ENCODE measurements around the gene POLR2H.

POLR2H gene

DNA sequence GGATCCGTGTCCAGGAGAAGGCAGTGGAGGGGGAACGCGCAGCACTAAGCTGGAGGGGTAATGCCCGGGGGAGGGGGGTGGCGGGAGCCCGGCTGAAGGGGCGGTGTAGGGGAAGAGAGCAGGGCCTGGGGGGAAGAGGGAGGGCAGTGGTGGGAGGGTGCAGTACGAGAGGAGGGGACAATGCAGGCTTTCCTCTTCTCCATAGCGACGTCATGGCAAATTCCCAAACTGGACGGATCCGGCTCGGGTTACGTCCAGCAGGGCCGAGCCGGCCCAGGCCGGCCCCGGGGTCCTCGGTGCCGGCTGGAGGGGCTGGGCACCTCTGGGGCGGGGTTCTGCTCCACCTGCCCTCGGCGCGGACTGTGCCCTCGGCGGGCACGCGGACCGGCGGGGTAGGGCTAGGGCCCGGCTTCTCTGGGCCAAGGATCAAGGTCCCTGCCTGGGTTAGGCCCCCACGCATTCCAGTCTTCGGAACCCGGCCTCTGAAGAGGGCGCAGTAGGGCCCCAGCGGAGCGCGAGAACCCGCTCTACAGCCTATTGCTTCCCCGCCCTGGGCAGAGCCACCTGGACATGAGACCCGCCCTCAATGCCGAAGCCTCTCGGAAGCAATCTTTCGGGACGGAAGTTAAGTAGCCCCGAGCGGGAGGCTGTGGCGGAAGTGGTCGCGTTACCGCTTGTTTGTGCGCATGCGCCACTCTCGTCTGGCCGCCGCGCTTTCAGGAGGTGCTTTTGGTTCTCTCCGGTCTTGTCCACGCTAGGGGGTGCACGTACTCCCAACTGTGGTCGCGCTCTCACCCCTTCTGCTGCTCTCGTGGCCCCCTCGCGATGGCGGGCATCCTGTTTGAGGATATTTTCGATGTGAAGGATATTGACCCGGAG lies 1.4 kb downstream of the POLR2H start:
- TF ChIP-seq GATA3 (IDR thresholded peaks at IDR 0.05; ENCODE audit: low read depth, low read length) (no peak), GATA2 (IDR thresholded peaks at IDR 0.05; ENCODE audit: low read depth, low read length) (no peak)

DNA sequence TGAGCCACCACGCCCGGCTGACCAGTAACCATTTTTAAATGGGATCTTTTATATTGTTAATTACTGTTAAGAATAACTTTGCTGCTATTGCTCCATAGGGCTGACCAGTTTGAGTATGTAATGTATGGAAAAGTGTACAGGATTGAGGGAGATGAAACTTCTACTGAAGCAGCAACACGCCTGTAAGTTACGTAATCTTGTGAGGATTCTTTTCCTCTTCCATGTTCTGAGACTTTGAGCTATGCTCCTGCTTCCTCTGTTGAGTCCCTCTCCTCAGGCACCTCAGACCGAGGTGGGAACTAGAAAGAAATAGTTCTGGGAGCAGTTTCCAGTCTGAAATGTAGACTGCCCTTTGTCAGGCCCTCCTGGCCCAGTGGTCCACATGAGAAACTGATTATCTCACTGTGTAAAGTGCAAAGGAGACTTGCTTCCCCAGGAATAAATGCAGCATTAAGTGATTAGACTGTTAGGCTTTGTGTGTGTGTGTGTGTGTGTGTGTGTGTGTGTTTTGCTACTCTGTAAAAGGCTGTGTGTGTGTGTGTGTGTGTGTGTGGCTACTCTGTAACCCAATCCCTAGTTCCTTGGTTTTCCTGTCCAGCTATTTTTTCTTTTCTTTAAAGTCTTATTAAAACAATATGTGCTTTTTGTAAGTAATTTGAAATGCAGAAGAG lies 5.2 kb downstream of the POLR2H start:
- TF ChIP-seq GATA3 (IDR thresholded peaks at IDR 0.05; ENCODE audit: low read depth, low read length) (no peak), GATA2 (IDR thresholded peaks at IDR 0.05; ENCODE audit: low read depth, low read length) (no peak)

DNA sequence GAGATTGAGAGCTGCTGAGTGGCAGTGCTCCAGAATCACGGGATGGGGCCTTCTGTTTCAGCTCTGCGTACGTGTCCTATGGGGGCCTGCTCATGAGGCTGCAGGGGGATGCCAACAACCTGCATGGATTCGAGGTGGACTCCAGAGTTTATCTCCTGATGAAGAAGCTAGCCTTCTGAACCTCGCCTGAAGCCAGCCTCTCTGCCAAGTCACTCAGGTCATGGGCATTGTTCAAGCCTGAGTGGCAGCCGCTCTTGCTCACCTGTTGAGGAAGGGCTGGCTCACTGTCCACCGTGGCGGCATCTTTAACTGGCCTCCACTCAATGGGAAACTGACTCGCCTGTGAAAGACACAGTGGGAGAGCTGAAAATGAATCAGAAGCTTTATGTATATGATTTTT lies 6.6 kb downstream of the POLR2H start:
- TF ChIP-seq GATA2 (IDR thresholded peaks at IDR 0.05; ENCODE audit: low read depth, low read length): no peak
- TF ChIP-seq GATA3 (IDR thresholded peaks at IDR 0.05; ENCODE audit: low read depth, low read length): no peak

GRCh38 chr3:184368586-184369183 lies 7.2 kb downstream of the POLR2H start:
- no peak for TF ChIP-seq GATA2 (IDR thresholded peaks at IDR 0.05; ENCODE audit: low read depth, low read length)
- TF ChIP-seq GATA3 (IDR thresholded peaks at IDR 0.05; ENCODE audit: low read depth, low read length): no peak

DNA sequence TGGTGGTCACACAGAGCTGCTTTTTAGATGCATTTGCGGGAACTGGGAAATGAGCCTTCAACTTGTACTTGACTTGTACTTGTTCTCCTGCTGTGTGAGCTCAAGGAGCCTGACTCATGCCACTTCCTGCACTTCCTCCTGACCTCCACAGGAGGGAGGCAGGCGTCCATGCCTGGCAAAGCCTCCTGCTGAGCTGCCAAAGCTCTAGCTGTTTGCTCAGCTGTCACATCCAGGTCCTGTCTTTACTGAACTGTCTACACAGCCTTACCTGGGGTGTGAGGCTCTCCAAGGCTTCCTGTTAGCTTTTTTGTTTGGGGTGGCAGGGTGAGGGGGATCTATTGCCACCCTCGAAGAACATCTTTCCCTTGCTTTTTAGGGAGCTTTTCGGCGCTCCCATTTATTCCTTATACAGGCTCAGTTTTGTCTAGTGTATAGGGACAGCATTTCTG lies 10.1 kb downstream of the POLR2H start:
- TF ChIP-seq GATA2 (IDR thresholded peaks at IDR 0.05; ENCODE audit: low read depth, low read length) (no peak), GATA3 (IDR thresholded peaks at IDR 0.05; ENCODE audit: low read depth, low read length) (no peak)

GRCh38 chr3:184372296-184372821 lies 10.8 kb downstream of the POLR2H start:
- no peak for TF ChIP-seq GATA2 (IDR thresholded peaks at IDR 0.05; ENCODE audit: low read depth, low read length)
- no peak for TF ChIP-seq GATA3 (IDR thresholded peaks at IDR 0.05; ENCODE audit: low read depth, low read length)

GRCh38 chr3:184372911-184373310 lies 11.4 kb downstream of the POLR2H start:
- no peak for TF ChIP-seq GATA3 (IDR thresholded peaks at IDR 0.05; ENCODE audit: low read depth, low read length)
- no peak for TF ChIP-seq GATA2 (IDR thresholded peaks at IDR 0.05; ENCODE audit: low read depth, low read length)

GRCh38 chr3:184373422-184373821 lies 11.9 kb downstream of the POLR2H start:
- no peak for TF ChIP-seq GATA3 (IDR thresholded peaks at IDR 0.05; ENCODE audit: low read depth, low read length)
- no peak for TF ChIP-seq GATA2 (IDR thresholded peaks at IDR 0.05; ENCODE audit: low read depth, low read length)

- TF ChIP-seq GATA3 (IDR thresholded peaks at IDR 0.05; ENCODE audit: low read depth, low read length) (no peak), GATA2 (IDR thresholded peaks at IDR 0.05; ENCODE audit: low read depth, low read length) (no peak)
Observed at GRCh38 chr3:184375747-184376461, 14.4 kb downstream of the POLR2H start.

GRCh38 chr3:184377374-184377773 lies 15.9 kb downstream of the POLR2H start:
- TF ChIP-seq GATA2 (IDR thresholded peaks at IDR 0.05; ENCODE audit: low read depth, low read length): no peak
- no peak for TF ChIP-seq GATA3 (IDR thresholded peaks at IDR 0.05; ENCODE audit: low read depth, low read length)

DNA sequence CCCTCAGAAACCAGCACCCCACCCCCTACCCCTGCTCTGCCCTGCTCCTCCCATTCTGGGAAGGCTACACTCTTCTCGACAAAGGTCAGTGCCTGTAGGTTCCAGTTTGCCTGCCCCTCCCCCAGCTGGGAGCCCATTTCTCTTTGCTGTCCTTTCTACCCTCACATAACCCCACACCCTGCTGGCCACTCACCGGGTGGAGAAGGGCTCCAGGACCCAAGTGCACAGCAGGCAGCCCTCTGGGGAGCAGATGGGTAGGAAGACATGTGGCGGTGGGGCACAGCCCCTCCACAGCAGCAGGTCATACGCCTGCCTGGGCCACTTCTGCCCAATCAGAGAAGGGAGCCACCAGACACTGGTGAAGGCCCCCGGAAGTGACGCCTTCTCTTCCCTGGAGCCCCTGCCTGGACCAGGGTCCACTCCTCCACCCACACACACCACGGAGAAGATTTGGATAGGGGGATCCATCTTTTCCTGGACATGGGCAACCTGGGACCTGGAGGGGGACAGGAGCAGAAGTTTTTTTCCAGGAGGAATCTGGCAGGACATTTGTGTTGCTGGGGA lies 16.5 kb downstream of the POLR2H start, which contains the start of gene THPO:
Gene THPO (minus strand): TSS at position 326 of the 564 bp plus-strand sequence. CDS start 1,948 bp downstream, outside the sequence.
- TF ChIP-seq GATA3 (IDR thresholded peaks at IDR 0.05; ENCODE audit: low read depth, low read length) (no peak), GATA2 (IDR thresholded peaks at IDR 0.05; ENCODE audit: low read depth, low read length) (no peak)

DNA sequence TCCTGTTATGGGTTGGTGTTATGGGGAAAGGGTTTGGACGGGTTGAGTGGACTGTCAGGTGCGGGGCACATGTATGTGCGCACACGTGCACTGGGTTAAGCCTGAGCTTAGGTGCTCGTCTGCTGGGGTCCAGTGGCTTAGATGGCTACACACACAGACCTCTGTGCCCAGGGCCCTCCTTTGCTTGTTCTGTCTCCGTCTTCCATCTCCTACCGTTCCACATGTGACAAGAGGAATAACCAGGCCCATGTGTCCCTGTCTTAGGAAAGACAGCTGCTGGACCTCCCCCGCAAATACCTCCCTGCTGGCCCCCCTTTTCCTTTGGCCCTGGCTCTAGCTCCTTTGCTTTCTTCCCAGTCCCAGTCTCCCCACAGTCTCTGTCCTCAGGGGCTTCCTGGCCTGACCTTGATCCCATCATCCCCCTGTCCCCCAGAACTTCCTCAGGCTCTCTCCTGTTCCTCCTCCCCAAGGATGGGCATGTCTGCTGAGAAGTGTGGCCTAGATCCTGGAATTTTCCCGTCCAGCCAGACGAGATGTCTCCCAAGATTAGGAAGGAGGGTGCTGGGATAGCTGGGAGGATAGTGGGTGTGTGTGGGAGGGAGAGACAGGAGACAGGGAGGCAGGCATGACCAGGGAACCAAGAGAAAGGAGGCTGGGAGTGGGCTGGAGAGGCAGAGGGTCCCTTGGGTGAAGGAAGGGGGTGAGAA lies 17.3 kb downstream of the POLR2H start:
- TF ChIP-seq GATA3 (IDR thresholded peaks at IDR 0.05; ENCODE audit: low read depth, low read length) (no peak), GATA2 (IDR thresholded peaks at IDR 0.05; ENCODE audit: low read depth, low read length) (no peak)
